K562 (cell line): ENCODE data around the gene FABP3. TPM values are rescaled to one million over a fixed set of nuclear protein-coding genes. Genes with fewer than 3 reads are reported as not detected.

Experiments used
- ATAC-seq: fragments of 200-7000 bp; cut with Tn5 transposase; 3 replicates; pipeline ENCODE4 v1.9.1; 2020; ENCODE audit warnings: moderate library complexity
- BruUV-seq: library from RNA; stranded (reverse); fragments of 400-500 nt; replicated peaks from 2 replicates; lab custom pipeline; 2021; lab: Mats Ljungman, UMichigan
- CTCF ChIA-PET: fragments of 300-600 bp; formaldehyde crosslinking; extraction: SDS; loops from one replicate; lab custom pipeline; 2021; ENCODE audit warnings: low intra/inter-chr PET ratio; lab: Yijun Ruan, JAX
- POLR2A ChIA-PET: fragments of 300-600, 350-650 bp; sonication (Branson Sonifier 250); formaldehyde crosslinking; extraction: SDS; loops from one replicate; lab custom pipeline; 2021; ENCODE audit warnings: antibody characterized with exemption, inconsistent platforms; lab: Yijun Ruan, JAX
- DNase-seq, 4 experiments: peaks; one replicate each; pipeline versions ENCODE4 v3.0.0 to v3.0.0-alpha.2; 2011 to 2018; ENCODE audit warnings: low spot score in 3 of 4, mixed read lengths in 3 of 4; ENCODE audit errors: extremely low read depth in 1 of 4
- FAIRE-seq: peaks from 2 replicates; lab custom pipeline; 2011; peaks lifted over from hg19 to GRCh38; lab: Jason Lieb, UNC
- H2AFZ ChIP-seq: 2 replicates; pipeline ENCODE4 v1.6.0; 2011; ENCODE audit warnings: low read depth, low read length, control low read depth, inconsistent platforms
- H3K27ac ChIP-seq: fragments of 200-600 bp; 3 replicates; pipeline ENCODE4 v1.8.0; 2011; ENCODE audit warnings: low read depth, mild to moderate bottlenecking, control low read depth, inconsistent platforms, low read length, moderate library complexity, mixed read lengths; ENCODE audit errors: extremely low read depth
- H3K27me3 ChIP-seq, 2 experiments: fragments of 300-600 bp in 1 of 2; 2 replicates in 1 of 2; 3 replicates in 1 of 2; pipeline versions ENCODE4 v1.6.0 to v1.8.0; 2011; ENCODE audit warnings: inconsistent platforms in 2 of 2, low read length in 2 of 2, mild to moderate bottlenecking in 1 of 2, mixed read lengths in 1 of 2, moderate library complexity in 1 of 2; ENCODE audit not compliant: control insufficient read depth in 2 of 2, insufficient read depth in 2 of 2
- H3K36me3 ChIP-seq: fragments of 300-600 bp; 3 replicates; pipeline ENCODE4 v1.8.0; 2011; ENCODE audit warnings: mild to moderate bottlenecking, low read length, inconsistent platforms; ENCODE audit not compliant: control insufficient read depth, insufficient read depth
- H3K4me1 ChIP-seq, 2 experiments: fragments of 200-600 bp in 1 of 2; replicated peaks in 1 of 2; 2 replicates in 1 of 2; 3 replicates in 1 of 2; pipeline versions ENCODE4 v1.5.1 to v1.8.0; 2011; ENCODE audit warnings: inconsistent platforms in 2 of 2, low read length in 2 of 2, mild to moderate bottlenecking in 1 of 2, mixed read lengths in 1 of 2, moderate library complexity in 1 of 2; ENCODE audit not compliant: control insufficient read depth in 2 of 2, insufficient read depth in 2 of 2
- H3K4me2 ChIP-seq: 2 replicates; pipeline ENCODE4 v1.6.1; 2011; ENCODE audit warnings: low read length, control low read depth, inconsistent platforms, mixed read lengths; ENCODE audit not compliant: insufficient read depth
- H3K4me3 ChIP-seq: fragments of 200-600 bp; sonication (generic), shearing (Covaris generic); 2 replicates; pipeline ENCODE4 v1.5.1; 2016; ENCODE audit warnings: control low read depth, inconsistent platforms
- H3K79me2 ChIP-seq: fragments of 200-600 bp; 3 replicates; pipeline ENCODE4 v1.8.0; 2011; ENCODE audit warnings: low read length, inconsistent platforms; ENCODE audit not compliant: control insufficient read depth, insufficient read depth
- H3K9ac ChIP-seq, 2 experiments: 2 replicates each; pipeline versions ENCODE4 v1.6.0 to v1.6.1; 2011; ENCODE audit warnings: low read depth in 2 of 2, low read length in 2 of 2, control low read depth in 1 of 2, inconsistent platforms in 1 of 2, mild to moderate bottlenecking in 1 of 2, mixed read lengths in 1 of 2; ENCODE audit not compliant: insufficient read depth in 1 of 2
- H3K9me1 ChIP-seq: one replicate; pipeline ENCODE4 v1.6.0; 2011; ENCODE audit warnings: inconsistent platforms, mild to moderate bottlenecking, low read length, moderate library complexity; ENCODE audit not compliant: control insufficient read depth, insufficient read depth
- H3K9me3 ChIP-seq: replicated peaks from 2 replicates; pipeline ENCODE4 v1.5.1; 2011; ENCODE audit warnings: low read depth, low read length, inconsistent platforms; ENCODE audit not compliant: control insufficient read depth, insufficient read depth
- H4K20me1 ChIP-seq: replicated peaks from 2 replicates; pipeline ENCODE4 v1.6.1; 2011; ENCODE audit warnings: low read length, inconsistent platforms, mixed read lengths; ENCODE audit not compliant: control insufficient read depth, insufficient read depth
- NCOA6 ChIP-seq: fragments of 450-650 bp; IDR thresholded peaks from 2 replicates; pipeline ENCODE4 v1.6.1; 2017; ENCODE audit warnings: mild to moderate bottlenecking
- SP1 ChIP-seq: sonication (generic); formaldehyde crosslinking; IDR thresholded peaks from 2 replicates; pipeline ENCODE4 v1.8.1; 2022; ENCODE audit warnings: mild to moderate bottlenecking, missing genetic modification reagents
- TAF1 ChIP-seq: IDR thresholded peaks from 2 replicates; pipeline ENCODE4 v1.6.1; 2011; ENCODE audit warnings: mild to moderate bottlenecking, low read length, moderate library complexity; ENCODE audit not compliant: insufficient read depth, control insufficient read depth, severe bottlenecking; ENCODE audit errors: extremely low read depth
- ZBTB1 ChIP-seq: sonication (generic); formaldehyde crosslinking; IDR thresholded peaks from 2 replicates; pipeline ENCODE4 v1.8.1; 2023; ENCODE audit warnings: missing genetic modification reagents, low read depth, mild to moderate bottlenecking, borderline replicate concordance
- ZBTB11 ChIP-seq, 3 experiments: fragments of 200-800 bp in 1 of 3; fragments of 250-450 bp in 1 of 3; fragments of 450-650 bp in 1 of 3; sonication (Bioruptor Pico) in 1 of 3; sonication (Bioruptor generic) in 1 of 3; formaldehyde crosslinking in 1 of 3; IDR thresholded peaks; 2 replicates each; pipeline versions ENCODE4 v1.6.1 to v1.8.0; 2016 to 2022; ENCODE audit warnings: mild to moderate bottlenecking in 2 of 3, missing genetic modification characterization in 2 of 3, missing compliant biosample characterization in 1 of 3, moderate library complexity in 1 of 3
- ZNF445 ChIP-seq: fragments of 250-450 bp; sonication (Bioruptor Pico); IDR thresholded peaks from 2 replicates; pipeline ENCODE4 v1.4.0; 2020; ENCODE audit warnings: low read depth, mild to moderate bottlenecking, moderate library complexity
- ZNF79 ChIP-seq: fragments of 250-450 bp; sonication (Bioruptor Pico); IDR thresholded peaks from 2 replicates; pipeline ENCODE4 v1.4.0; 2020; ENCODE audit warnings: low read depth, mild to moderate bottlenecking, moderate library complexity
- WGBS: fragments of 100-300 bp; shearing (Covaris generic); methylation state at CpG from one replicate; pipeline ENCODE4 v1.1.6; 2016; ENCODE audit warnings: low coverage, mixed read lengths; ENCODE audit not compliant: insufficient coverage; ENCODE audit errors: missing lambda C conversion rate; 5-methylcytosine and 5-hydroxymethylcytosine counted together
- in situ Hi-C: fragments of 300-500 bp; cut with MboI; formaldehyde crosslinking; loops from 4 replicates; pipeline ENCODE4 v1.15.0; 2018; ENCODE audit warnings: inconsistent platforms, mixed read lengths
- intact Hi-C: fragments of 100-400 bp; cut with micrococcal nuclease; formaldehyde crosslinking; loops from 2 replicates; pipeline ENCODE4 v1.14.2; 2022
- polyA plus RNA-seq, 8 experiments: library from polyadenylated mRNA; depleted of rRNA in 4 of 8; stranded (reverse) in 5 of 8; unstranded in 3 of 8; fragments of >200 nt; fragmentation: Nextera tagmentation in 2 of 8; fragmentation: Illumina TruSeq in 1 of 8; extraction: Ambion mirVana in 2 of 8; extraction: Trizol in 1 of 8; gene quantifications; 2 replicates each; pipeline versions ENCODE4 v1.2.1 to v1.2.3, GENCODE V29; 2011 to 2014; ENCODE audit warnings: inconsistent platforms in 1 of 8, missing spikeins in 1 of 8
- total RNA-seq, 7 experiments: library from RNA; depleted of rRNA in 6 of 7; stranded (reverse); fragments of >200 nt in 6 of 7; fragmentation: Illumina TruSeq in 2 of 7; extraction: Trizol in 2 of 7; gene quantifications; 2 replicates each; pipeline versions ENCODE4 v1.2.1 to v1.2.3, GENCODE V29; 2011 to 2021; ENCODE audit warnings: low replicate concordance in 1 of 7
- TF ChIP-seq, protein P1 (sequence below), 2 experiments: fragments of 450-650 bp; conservative IDR thresholded peaks; 2 replicates each; pipeline ENCODE4 v1.6.1; 2017; ENCODE audit warnings: mild to moderate bottlenecking in 2 of 2, moderate library complexity in 2 of 2

FABP3 gene
- total and polyA plus RNA-seq, 9 of the 15 experiments (the other 6 are each of a cell fraction or from before 2014, with no cell fraction given) = 0.22 TPM; not detected in 8

GRCh38 chr1:31414980-31415370 lies 42.1 kb upstream of the FABP3 start (continued):
- TF ChIP-seq, protein P1, sequence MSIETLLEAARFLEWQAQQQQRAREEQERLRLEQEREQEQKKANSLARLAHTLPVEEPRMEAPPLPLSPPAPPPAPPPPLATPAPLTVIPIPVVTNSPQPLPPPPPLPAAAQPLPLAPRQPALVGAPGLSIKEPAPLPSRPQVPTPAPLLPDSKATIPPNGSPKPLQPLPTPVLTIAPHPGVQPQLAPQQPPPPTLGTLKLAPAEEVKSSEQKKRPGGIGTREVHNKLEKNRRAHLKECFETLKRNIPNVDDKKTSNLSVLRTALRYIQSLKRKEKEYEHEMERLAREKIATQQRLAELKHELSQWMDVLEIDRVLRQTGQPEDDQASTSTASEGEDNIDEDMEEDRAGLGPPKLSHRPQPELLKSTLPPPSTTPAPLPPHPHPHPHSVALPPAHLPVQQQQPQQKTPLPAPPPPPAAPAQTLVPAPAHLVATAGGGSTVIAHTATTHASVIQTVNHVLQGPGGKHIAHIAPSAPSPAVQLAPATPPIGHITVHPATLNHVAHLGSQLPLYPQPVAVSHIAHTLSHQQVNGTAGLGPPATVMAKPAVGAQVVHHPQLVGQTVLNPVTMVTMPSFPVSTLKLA (conservative IDR thresholded peaks at IDR 0.05) = no peak
- no peak for TF ChIP-seq ZBTB1
- no peak for TF ChIP-seq ZNF79 (CRISPR knock-in tag)
- TF ChIP-seq, all 486 proteins: peak for 0

DNA sequence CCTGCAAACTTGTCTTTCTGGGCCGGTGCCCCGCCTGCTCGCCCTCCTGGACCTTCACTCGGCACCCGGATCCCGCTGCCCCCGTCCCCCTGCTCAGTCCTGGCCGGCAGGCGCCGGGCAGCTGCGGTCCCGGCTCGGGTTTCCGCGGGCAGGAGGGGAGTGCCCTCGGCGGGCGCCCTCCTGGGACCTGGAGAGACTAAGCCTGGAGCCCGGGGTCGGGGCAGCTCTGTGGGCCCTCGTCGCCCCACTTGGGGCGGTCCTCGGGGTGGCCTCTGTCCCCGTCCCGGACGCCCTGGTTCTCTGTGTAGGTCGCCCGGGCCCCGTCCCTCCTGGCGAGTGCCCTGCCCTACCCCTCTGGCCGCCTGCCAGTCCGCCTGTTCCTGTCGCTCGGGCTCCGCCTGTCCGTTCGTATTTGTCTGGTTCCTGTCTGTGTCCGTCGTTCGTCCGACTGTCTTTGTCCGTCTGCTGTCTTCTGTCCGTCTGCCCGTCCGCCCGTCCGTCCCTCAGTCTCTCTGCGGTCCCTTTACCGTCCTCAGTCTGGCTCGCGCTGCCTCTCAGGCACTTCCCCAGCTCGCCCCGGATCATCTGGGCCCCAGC lies 40.6 kb upstream of the FABP3 start:
- peak overlapping the region; percentile 75 for H2AFZ ChIP-seq
- H3K4me3 ChIP-seq = peak overlapping the region; percentile 54
- DNase-seq (peak in 3 of 4 experiments; percentile 55 to 63 (median 62)), ATAC-seq (peak; percentile 56), FAIRE-seq (no peak)
- no TSS peak for BruUV-seq
- no peak overlapping the region for H3K27ac ChIP-seq
- WGBS = 3% methylated on average over 44 of the region's 54 CpGs
- CTCF ChIA-PET = interaction anchor here (0.9 kb wide), 1 partner anchor 181 kb away, joined by 3 read pairs; no protein-coding TSS in a partner anchor
- H3K4me2 ChIP-seq = peak overlapping the region; percentile 70
- no peaks in the 10 kb centered on the region for H3K79me2 ChIP-seq
- intact Hi-C loops (no loop called here), in situ Hi-C loops (no loop called here)
- POLR2A ChIA-PET = interaction anchor here (0.5 kb wide), 1 partner anchor 42 kb away, joined by 3 read pairs; no protein-coding TSS in a partner anchor
- H3K9ac ChIP-seq = peak overlapping the region; percentile 58 to 90; a peak in 3 of 4 replicates
- peaks cover 7% of the 10 kb centered on the region; the same call in 1 of the 2 replicates for H4K20me1 ChIP-seq
- H3K36me3 ChIP-seq = no peaks in the 10 kb centered on the region
- no peaks in the 10 kb centered on the region for H3K9me1 ChIP-seq
- H3K9me3 ChIP-seq = no peaks in the 10 kb centered on the region
- peaks cover 21 to 30% of the 10 kb centered on the region in 2 experiments; a peak in 4 of 5 replicates for H3K4me1 ChIP-seq
- peaks cover 23 to 37% of the 10 kb centered on the region in 2 experiments; a peak in 4 of 5 replicates for H3K27me3 ChIP-seq
- TF ChIP-seq ZNF445 (CRISPR knock-in tag) = no peak
- peak; percentile 59 for TF ChIP-seq NCOA6
- TF ChIP-seq SP1 = no peak
- peak in 1 of 3 experiments; percentile 76; a peak in 2 of 6 replicates for TF ChIP-seq ZBTB11 (CRISPR knock-in tag; IDR thresholded peaks at IDR 0.05)
- TF ChIP-seq TAF1 = no peak
